Measurements from ENCODE around the gene UPB1.
"Not testable (repeated sequence)": the region's sequence is repeated elsewhere in the genome, so short reads cannot be mapped to it uniquely, and the experiment has no call there.

UPB1 gene

GRCh38 chr22:24525416-24526037 lies 30.4 kb downstream of the UPB1 start:
- in situ Hi-C loops (cut with MboI; ENCODE audit: low sequenced_read_pairs): no loop called here

- in situ Hi-C loops (cut with MboI; ENCODE audit: low sequenced_read_pairs): no loop called here
Measured at GRCh38 chr22:24526191-24526590, 31.1 kb downstream of the UPB1 start.

DNA sequence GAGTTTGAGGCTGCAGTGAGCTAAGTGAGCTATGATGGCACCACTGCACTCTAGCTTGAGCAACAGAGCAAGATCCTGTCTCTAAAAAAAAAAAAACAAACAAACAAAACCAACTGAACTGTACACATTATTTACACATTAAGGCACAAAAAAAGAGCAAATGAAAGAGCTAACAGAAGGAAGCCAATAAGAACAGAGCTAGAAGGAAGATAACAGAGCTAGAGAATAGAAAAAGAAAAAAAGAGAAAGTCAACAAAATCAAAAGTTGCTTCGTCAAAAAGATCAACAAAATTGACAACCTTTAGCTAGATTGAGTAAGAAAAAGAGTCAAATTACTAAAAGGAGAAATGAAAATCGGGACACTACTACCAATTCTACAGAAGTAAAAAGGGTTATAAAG lies 34.8 kb downstream of the UPB1 start:
- in situ Hi-C loops (cut with MboI; ENCODE audit: low sequenced_read_pairs): no loop called here

GRCh38 chr22:24530968-24531367 lies 35.8 kb downstream of the UPB1 start:
- in situ Hi-C loops (cut with MboI; ENCODE audit: low sequenced_read_pairs): not testable (repeated sequence)

GRCh38 chr22:24532075-24532474 lies 36.9 kb downstream of the UPB1 start:
- in situ Hi-C loops (cut with MboI; ENCODE audit: low sequenced_read_pairs): no loop called here

- in situ Hi-C loops (cut with MboI; ENCODE audit: low sequenced_read_pairs): no loop called here
Measured at GRCh38 chr22:24535348-24535747, 40.2 kb downstream of the UPB1 start.

- in situ Hi-C loops (cut with MboI; ENCODE audit: low sequenced_read_pairs): no loop called here
Measured at GRCh38 chr22:24536089-24536488, 41.0 kb downstream of the UPB1 start.

DNA sequence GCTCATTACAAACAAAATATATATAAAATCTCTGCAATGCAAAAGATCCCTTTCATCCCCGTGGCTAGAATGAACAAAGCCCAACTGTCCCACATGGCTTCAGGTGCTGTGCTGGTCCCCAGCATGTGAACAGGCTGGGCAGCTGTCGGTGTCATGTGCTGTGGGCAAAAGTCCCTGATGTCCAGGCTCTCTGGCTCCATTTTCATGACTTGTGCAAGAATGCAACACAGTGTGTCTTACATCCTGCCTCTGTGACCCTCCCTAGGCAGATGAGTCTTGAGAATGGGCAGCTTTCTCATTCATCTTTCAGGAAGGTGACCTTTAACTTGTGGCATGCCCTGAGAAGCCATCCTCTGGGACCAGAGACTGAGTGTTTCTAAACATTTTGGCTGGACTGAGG lies 45.3 kb downstream of the UPB1 start:
- in situ Hi-C loops (cut with MboI; ENCODE audit: low sequenced_read_pairs): no loop called here

DNA sequence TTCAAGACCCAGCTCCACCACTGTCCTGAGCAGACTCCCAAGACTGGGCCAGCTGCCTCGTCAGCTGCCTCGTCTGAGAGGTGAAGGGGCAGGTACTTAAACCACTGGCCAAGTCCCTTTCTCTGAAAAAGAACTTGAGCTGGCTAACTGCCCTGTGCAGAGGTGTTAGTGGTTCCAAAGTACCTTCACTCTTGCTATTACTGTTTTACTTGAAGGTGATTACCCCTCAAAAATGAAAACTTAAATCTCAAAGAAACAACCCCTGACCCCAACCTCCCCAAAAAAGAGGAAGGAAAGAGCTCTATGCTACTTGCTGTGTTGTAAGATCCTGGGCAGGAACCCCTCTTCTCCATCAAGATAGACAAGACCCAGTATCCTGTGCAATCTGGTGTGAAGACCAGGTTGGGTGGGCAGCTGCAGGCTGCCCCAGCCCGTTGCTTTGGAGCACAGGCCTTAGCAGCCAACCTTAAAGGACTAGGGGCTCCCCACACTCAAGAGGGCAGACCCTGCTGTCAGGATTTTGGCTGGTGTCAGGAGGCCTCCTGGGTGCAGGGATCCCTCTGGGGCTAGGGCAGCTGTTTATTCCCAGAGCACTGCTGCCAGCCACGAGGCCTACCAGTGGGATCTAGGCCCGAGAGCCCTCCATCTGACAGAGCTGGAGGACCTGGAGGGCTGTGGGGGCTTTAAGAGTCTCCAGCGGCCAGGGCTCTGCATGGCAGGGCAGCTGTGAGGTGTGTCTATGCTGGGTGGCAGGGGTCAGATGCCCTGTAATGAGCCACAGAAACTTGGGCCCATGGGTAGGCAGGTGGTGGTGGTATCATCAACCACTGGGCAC lies 46.8 kb downstream of the UPB1 start:
- in situ Hi-C loops (cut with MboI; ENCODE audit: low sequenced_read_pairs): no loop called here

DNA sequence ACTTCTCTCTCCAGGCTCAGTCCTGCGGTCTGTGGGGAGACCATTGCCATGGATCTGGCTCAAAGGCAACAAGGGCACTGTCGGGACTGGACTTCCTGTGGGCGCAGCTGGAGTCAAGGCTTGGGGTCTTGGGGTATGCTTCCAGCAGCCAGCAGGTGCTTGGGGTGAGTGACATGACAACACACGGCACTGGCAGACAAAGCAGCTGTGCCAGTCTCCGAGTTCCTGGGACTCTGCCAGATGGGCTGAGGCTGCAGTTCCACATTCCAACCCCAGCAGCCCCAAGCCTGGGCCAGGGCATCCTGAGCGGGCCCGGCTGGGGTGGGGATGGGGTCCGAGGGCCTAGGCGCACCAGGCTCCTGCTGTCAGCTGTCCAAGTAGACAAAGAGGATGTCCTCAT lies 47.5 kb downstream of the UPB1 start:
- in situ Hi-C loops (cut with MboI; ENCODE audit: low sequenced_read_pairs): no loop called here

DNA sequence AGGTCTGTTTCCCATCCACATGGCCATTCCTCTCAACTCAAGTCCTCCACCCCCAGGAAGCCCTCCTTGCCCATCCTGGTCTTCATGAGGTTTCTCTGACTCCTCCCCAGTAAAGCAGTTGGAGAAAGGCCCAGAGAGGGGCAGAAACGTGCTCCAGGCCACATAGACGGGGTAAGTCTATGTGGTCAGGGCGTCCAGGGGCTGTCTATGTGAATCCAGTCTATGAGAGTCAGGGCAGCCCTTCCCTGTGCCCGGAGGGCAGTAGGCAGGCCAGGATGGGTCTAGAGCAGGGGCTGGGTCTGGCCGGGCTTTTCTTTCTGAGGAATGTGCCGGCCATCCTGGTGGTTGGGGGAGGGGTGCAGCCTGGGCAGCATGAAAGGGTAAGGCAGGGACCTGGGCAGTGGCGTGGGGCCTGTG lies 48.1 kb downstream of the UPB1 start:
- in situ Hi-C loops (cut with MboI; ENCODE audit: low sequenced_read_pairs): no loop called here

- in situ Hi-C loops (cut with MboI; ENCODE audit: low sequenced_read_pairs): no loop called here
Measured at GRCh38 chr22:24543679-24544243, 48.6 kb downstream of the UPB1 start.

- in situ Hi-C loops (cut with MboI; ENCODE audit: low sequenced_read_pairs): no loop called here
Measured at GRCh38 chr22:24548812-24549211, 53.7 kb downstream of the UPB1 start.

GRCh38 chr22:24550028-24550901 lies 55.1 kb downstream of the UPB1 start:
- in situ Hi-C loops (cut with MboI; ENCODE audit: low sequenced_read_pairs): no loop called here

DNA sequence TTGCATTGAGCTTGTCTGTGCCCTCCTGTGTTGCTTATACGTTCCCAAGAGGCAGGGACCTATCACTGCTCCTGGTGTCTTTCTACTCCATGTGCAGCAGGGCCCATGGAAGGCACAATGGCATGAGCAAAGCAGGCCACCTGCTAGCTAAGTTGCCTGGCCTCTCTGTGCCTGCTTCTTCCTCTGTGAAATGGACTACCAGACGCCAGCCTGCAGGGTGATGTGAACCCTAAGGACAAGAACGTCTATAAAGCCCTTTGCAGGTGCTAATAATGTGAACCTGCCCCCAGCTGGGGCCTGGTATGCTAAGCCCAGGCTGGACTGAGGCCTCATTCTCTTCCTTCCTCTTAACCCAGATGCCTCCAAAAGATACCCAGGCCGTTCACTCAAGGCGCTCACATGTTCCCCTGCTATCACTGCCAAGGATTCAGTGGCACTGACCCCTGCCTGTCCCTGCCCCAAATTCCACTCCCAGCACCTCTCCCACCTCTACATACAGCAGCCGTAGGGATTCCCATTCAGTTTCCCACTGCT lies 55.8 kb downstream of the UPB1 start:
- in situ Hi-C loops (cut with MboI; ENCODE audit: low sequenced_read_pairs): no loop called here

DNA sequence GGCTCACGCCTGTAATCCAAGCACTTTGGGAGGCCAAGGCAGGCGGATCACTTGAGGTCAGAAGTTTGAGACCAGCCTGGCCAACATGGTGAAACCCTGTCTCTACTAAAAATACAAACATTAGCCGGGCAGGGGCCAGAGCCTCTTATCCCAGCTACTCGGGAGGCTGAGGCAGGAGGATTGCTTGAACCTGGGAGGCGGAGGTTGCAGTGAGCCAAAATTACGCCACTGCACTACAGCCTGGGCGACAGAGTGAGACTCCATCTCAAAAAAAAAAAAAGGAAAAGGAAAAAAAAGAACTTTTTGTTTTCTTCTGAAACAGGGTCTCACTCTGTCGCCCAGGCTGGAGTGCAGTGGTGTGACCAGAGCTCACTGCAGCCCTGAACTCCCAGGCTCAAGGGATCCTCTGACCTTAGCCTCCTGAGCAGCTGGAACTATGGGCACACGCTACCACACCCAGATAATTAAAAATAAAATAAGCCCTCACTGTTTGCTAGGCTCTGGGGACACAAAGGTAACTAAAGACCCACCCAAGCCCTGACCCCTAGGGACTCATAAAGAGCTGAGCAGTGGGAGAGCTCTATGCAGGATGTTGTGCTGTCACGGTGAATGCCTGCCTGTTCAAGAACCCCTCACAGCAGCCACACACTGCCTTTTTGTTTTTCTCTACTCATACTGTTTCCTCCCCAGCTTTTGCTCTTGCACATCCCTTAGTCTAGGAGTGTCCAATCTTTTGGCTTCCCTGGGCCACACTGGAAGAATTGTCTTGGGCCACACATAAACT lies 57.6 kb downstream of the UPB1 start:
- in situ Hi-C loops (cut with MboI; ENCODE audit: low sequenced_read_pairs): not testable (repeated sequence)

GRCh38 chr22:24553597-24554312 lies 58.6 kb downstream of the UPB1 start:
- in situ Hi-C loops (cut with MboI; ENCODE audit: low sequenced_read_pairs): no loop called here

DNA sequence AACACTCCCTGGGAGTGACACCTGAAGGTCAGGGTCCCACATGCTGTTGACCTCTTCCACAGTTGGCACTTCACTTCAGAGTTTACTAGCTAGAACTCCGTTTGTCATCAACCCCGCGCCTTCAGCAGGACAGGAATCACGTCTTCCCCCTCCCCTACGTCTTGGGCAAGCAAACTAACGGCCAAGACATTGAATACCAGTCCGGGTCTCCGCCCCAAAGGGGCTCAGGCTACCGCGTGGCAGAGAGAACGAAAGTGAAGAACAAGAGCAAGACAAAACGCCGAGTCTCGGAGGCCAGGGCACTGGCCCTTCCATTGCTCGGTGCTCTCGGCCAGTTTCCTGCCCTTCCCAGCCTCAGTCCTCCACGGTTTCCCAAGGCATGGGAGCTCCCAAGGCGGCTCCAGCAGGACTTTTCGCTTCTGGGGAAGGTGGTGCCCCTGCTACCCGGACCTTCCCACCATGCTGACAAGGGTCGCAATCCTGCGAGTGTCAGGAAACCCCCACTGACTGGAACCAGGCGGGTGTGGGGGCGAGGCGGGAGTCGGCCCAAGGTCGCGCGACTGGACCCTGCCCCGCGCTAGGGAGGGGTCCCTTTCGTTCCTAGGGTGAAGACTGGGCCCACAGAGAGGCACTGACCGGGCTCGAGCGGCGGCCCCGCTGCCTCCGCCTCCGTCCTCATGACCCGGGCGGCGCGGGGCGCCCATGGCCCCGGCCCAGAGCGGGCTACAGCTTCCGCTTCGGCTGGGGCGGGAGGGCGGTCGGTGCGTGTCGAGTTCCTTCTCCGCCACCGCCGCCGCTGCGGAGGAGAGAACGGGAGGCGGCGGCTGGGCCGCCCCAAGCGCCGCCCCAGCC lies 59.4 kb downstream of the UPB1 start, which contains the start of gene GUCD1:
TSS of gene GUCD1 (minus strand) at position 826 of the 852 bp plus-strand sequence. CDS start at position 679, 147 bp downstream.
- in situ Hi-C loops (cut with MboI; ENCODE audit: low sequenced_read_pairs): no loop called here
